ENCODE results near the gene SAMD10. TPM values are rescaled to one million over a fixed set of nuclear protein-coding genes. Genes with fewer than 3 reads are reported as not detected.

Gene SAMD10
- total RNA-seq, 1 experiment from 2014 or later = 5.7 TPM

DNA sequence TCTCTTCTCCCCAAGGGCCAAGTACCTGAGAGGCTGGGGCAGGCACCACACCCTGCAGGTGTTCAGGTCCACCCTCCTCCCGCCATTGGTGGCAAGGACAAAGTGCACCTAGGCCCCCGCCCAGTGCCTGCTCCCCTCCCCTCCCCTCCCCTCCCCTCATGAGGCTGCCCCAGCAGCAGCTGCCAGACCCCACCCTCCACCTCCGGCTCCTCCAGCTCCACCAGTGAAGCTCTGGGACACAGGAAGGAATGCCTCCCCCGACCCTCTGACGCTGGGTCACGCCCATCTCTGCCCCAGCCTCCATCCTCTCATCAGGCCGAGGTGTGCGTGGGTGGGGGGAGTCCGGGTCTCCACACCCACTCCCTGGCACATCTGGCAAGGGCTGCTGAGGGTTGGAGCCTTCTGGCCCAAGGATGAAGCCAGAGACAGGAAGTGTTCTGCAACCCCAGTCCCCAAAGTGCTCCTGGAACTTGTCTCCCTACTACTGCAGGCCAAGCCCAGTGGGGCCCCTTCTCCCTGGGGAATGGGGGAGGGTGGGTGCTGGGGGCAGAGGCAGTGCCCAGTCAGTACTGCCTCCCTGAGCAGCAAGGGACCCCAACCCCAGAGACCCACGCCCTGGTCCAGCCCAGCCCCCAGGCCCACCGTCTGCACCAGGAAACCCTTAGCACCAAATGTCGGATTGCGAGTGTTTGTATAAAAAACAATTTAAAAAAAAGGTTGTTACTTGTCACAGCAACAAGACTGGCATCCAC lies 21.6 kb downstream of the SAMD10 start:
- no peak overlapping the region for H3K9ac ChIP-seq (ENCODE audit: extremely low read depth, insufficient read length, low read length)
- peak overlapping the region; percentile 59 for H3K4me2 ChIP-seq (ENCODE audit: insufficient read depth, insufficient read length, low read length)
- peak overlapping the region in 2 of 3 experiments; percentile 89 to 97; a peak in 5 of 7 replicates for H3K27ac Mint-ChIP-seq
- H2BK12ac ChIP-seq (ENCODE audit: insufficient read length, low read depth, low read length) = no peak overlapping the region
- H2AK5ac ChIP-seq (ENCODE audit: insufficient read length, low read length) = no peak overlapping the region
- H3K79me1 ChIP-seq (ENCODE audit: insufficient read depth, low read depth, low read length, poor library complexity, severe bottlenecking) = peaks cover 2% of the 10 kb centered on the region
- no peaks in the 10 kb centered on the region for H3K27me3 Mint-ChIP-seq (ENCODE audit: low read depth)
- H4K91ac ChIP-seq (ENCODE audit: insufficient read length, low read depth, low read length) = no peak overlapping the region
- H3K14ac ChIP-seq (ENCODE audit: insufficient read depth, low read length) = no peak overlapping the region
- H2BK5ac ChIP-seq (ENCODE audit: insufficient read length, low read length) = no peak overlapping the region
- H4K8ac ChIP-seq (replicated peaks; ENCODE audit: insufficient read length, low read depth, low read length) = no peak overlapping the region
- no peak overlapping the region for H2BK20ac ChIP-seq (ENCODE audit: low read depth, low read length, poor library complexity, severe bottlenecking)
- no peak overlapping the region for H4K5ac ChIP-seq (ENCODE audit: insufficient read length, low read depth, low read length)
- TF ChIP-seq, protein P1, sequence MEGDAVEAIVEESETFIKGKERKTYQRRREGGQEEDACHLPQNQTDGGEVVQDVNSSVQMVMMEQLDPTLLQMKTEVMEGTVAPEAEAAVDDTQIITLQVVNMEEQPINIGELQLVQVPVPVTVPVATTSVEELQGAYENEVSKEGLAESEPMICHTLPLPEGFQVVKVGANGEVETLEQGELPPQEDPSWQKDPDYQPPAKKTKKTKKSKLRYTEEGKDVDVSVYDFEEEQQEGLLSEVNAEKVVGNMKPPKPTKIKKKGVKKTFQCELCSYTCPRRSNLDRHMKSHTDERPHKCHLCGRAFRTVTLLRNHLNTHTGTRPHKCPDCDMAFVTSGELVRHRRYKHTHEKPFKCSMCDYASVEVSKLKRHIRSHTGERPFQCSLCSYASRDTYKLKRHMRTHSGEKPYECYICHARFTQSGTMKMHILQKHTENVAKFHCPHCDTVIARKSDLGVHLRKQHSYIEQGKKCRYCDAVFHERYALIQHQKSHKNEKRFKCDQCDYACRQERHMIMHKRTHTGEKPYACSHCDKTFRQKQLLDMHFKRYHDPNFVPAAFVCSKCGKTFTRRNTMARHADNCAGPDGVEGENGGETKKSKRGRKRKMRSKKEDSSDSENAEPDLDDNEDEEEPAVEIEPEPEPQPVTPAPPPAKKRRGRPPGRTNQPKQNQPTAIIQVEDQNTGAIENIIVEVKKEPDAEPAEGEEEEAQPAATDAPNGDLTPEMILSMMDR (conservative IDR thresholded peaks at IDR 0.05) = no peak
- H2AFZ ChIP-seq (ENCODE audit: low read length) = no peak overlapping the region
- H3K4me3 Mint-ChIP-seq = peak overlapping the region; percentile 70 to 86
- H4K20me1 ChIP-seq (ENCODE audit: control insufficient read depth, insufficient read depth, insufficient read length) = no peaks in the 10 kb centered on the region
- H3K79me2 ChIP-seq (ENCODE audit: insufficient read depth, low read length) = peaks cover 12% of the 10 kb centered on the region; the same call in 1 of the 2 replicates
- H3K4ac ChIP-seq (ENCODE audit: low read depth, low read length) = no peak overlapping the region
- no CpG with 5 or more reads among the region's 13 CpGs for WGBS (ENCODE audit: extremely low coverage, insufficient read length, low lambda C conversion rate)
- no peaks in the 10 kb centered on the region for H3K9me3 ChIP-seq (ENCODE audit: control insufficient read depth, low read depth, low read length)
- no peaks in the 10 kb centered on the region for H3K9me3 Mint-ChIP-seq
- H3K27me3 ChIP-seq (ENCODE audit: insufficient read depth, low read length) = no peaks in the 10 kb centered on the region
- H3K18ac ChIP-seq (ENCODE audit: insufficient read length, low read depth, low read length) = peak overlapping the region; percentile 9
- H2BK120ac ChIP-seq (ENCODE audit: low read depth, low read length, poor library complexity, severe bottlenecking) = no peak overlapping the region
- H3K23ac ChIP-seq (ENCODE audit: insufficient read length, low read depth, low read length) = no peak overlapping the region
- no peaks in the 10 kb centered on the region; the same call in 1 of the 2 replicates for H3K4me1 ChIP-seq (ENCODE audit: insufficient read depth, low read length)
- H3K4me1 Mint-ChIP-seq = peaks cover 33 to 35% of the 10 kb centered on the region in 2 experiments
- H3K56ac ChIP-seq (ENCODE audit: insufficient read length, low read depth, low read length) = no peak overlapping the region
- no peak overlapping the region for H2BK15ac ChIP-seq (ENCODE audit: low read depth, low read length)
- peaks cover 5 to 41% (median 31%) of the 10 kb centered on the region in 3 experiments; a peak in 6 of 7 replicates for H3K36me3 Mint-ChIP-seq (ENCODE audit: insufficient read depth in 1 of 3, low read depth in 3 of 3)
- DNase-seq = peak; percentile 98
- H3K27ac ChIP-seq (ENCODE audit: insufficient read length, low read depth, low read length) = no peak overlapping the region
- peaks cover 14% of the 10 kb centered on the region for H3K23me2 ChIP-seq (ENCODE audit: insufficient read length, low read depth, low read length, poor library complexity, severe bottlenecking)
- H3T11ph ChIP-seq (ENCODE audit: low read length) = no peak overlapping the region

All from H9 (cell line).